NCI-H82 treated with DMSO at 0.1 percent for 48 hours (cell line): ENCODE measurements around the gene SLC4A7.
"Not testable (repeated sequence)": the region's sequence is repeated elsewhere in the genome, so short reads cannot be mapped to it uniquely, and the experiment has no call there.

Experiments
- DNase-seq: peaks from one replicate; lab custom pipeline; 2025; ENCODE audit not compliant: unreplicated experiment; lab: John Stamatoyannopoulos, UW

Gene SLC4A7

GRCh38 chr3:27429909-27430308 is 54.3 kb downstream of the SLC4A7 start:
- DNase-seq = no peak

- DNase-seq = no peak
These were observed 55.7 kb downstream of the SLC4A7 start for GRCh38 chr3:27428446-27428845.

- DNase-seq = no peak
These were observed 57.3 kb downstream of the SLC4A7 start for GRCh38 chr3:27426926-27427325.

GRCh38 chr3:27425896-27426565 is 58.2 kb downstream of the SLC4A7 start:
- no peak for DNase-seq

GRCh38 chr3:27424812-27425521 is 59.2 kb downstream of the SLC4A7 start:
- DNase-seq = not testable (repeated sequence)

GRCh38 chr3:27423463-27423862 is 60.7 kb downstream of the SLC4A7 start:
- DNase-seq = no peak

- DNase-seq = no peak
These were observed 61.6 kb downstream of the SLC4A7 start for GRCh38 chr3:27422617-27423016.

GRCh38 chr3:27415202-27415601 is 69.0 kb downstream of the SLC4A7 start:
- DNase-seq = no peak

- DNase-seq = no peak
These were observed 91.1 kb downstream of the SLC4A7 start for GRCh38 chr3:27392950-27393679.

- not testable (repeated sequence) for DNase-seq
These were observed 91.8 kb downstream of the SLC4A7 start for GRCh38 chr3:27392414-27392813.

GRCh38 chr3:27391796-27392195 is 92.4 kb downstream of the SLC4A7 start:
- DNase-seq = no peak

- DNase-seq = no peak
These were observed 96.6 kb downstream of the SLC4A7 start for GRCh38 chr3:27387625-27388024.

- DNase-seq = no peak
These were observed 98.7 kb downstream of the SLC4A7 start for GRCh38 chr3:27385504-27385903.

- no peak for DNase-seq
These were observed 100.0 kb downstream of the SLC4A7 start for GRCh38 chr3:27384191-27384590.

- DNase-seq = no peak
These were observed 103.5 kb downstream of the SLC4A7 start for GRCh38 chr3:27380433-27381357.

- DNase-seq = peak; percentile 52
These were observed 105.9 kb downstream of the SLC4A7 start for GRCh38 chr3:27378331-27378730.

- DNase-seq = no peak
These were observed 107.9 kb downstream of the SLC4A7 start for GRCh38 chr3:27376109-27376772.

- peak; percentile 67 for DNase-seq
These were observed 115.2 kb downstream of the SLC4A7 start, which contains the start of gene NEK10 for GRCh38 chr3:27368831-27369607. NEK10 (minus strand) TSS chr3:27369383; CDS start chr3:27352882, 16,501 bp downstream.

GRCh38 chr3:27366062-27366591 is 118.1 kb downstream of the SLC4A7 start:
- no peak for DNase-seq
